ENCODE measurements around the gene ZNF398.
A peak's percentile ranks its signal among the peaks of the same experiment; 100 is the strongest.

Gene ZNF398

GRCh38 chr7:149147752-149148653 is 750 bp downstream of the ZNF398 start:
- peak; percentile 53 for DNase-seq (ENCODE audit: low read depth)

DNA sequence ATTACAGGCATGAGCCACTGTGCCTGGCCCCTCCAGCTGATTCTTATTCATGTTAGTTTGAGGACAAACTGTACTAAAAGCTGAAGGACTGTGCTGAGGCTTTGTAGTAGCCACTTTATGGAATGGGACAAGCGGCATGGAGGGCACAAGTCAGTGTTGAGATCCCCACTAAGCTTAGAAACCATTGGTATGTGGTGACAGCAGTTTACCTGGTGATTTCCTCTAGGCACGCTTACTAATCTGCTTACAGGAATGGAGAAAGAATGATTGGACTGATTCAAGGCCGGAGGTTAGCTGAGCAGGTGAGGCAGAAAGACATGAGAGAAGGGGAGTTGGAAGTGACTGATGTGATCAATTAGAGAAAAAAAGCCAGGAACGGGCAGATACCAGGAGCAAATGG is 3.7 kb downstream of the ZNF398 start:
- no peak for DNase-seq (ENCODE audit: low read depth)

DNA sequence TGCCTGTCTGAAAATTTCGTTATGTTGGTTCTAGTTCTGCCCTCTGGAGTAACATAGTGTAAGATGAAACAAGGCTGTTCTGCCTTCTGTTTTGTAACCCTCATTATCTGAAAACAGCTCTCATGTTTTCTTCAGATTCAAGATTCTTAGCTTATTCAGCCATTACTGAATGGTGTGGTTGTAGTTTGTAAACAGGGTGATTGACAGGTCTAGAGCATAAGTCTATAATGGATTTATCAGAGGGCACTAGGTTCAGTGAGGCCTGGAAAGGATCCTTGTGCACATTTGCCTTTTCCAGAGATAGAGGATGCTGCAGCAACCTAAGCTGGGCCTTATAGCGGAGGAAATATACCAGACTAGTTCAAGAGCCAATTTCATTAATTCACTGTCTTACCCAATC is 6.1 kb downstream of the ZNF398 start:
- no peak for DNase-seq (ENCODE audit: low read depth)

DNA sequence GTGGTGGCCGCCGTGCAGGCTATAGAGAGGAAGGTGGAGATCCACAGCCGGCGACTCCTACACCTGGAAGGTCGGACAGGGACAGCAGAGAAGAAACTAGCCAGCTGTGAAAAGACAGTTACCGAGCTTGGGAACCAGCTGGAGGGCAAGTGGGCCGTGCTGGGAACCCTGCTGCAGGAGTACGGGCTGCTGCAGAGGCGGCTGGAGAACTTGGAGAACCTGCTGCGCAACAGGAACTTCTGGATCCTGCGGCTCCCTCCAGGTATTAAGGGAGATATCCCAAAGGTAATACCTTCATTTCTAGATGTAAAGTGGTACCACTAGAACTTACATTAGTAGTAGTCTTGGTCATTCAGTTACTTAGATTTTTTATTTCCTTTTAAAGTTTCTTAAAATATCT is 6.8 kb downstream of the ZNF398 start:
- no peak for DNase-seq (ENCODE audit: low read depth)

DNA sequence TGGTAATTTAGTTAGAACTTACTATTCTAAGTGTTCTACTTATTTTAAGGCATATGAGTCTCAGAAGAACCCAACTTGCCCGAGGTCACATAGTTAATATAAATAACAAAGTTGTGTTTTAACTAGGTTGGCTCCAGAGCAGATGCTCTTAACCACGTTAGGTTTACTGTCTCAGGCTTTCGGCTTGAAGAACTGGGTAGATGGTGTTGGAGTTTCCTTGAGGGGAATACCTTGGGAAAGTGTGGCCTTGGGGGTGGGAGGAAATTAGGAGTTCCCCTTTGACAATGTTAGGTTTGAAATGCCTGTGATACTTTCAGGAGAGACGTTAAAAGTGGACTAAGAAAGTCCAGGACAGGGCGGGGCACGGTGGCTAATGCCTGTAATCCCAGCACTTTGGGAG is 9.6 kb downstream of the ZNF398 start:
- no peak for DNase-seq (ENCODE audit: low read depth)

GRCh38 chr7:149161241-149161848 is 14.1 kb downstream of the ZNF398 start:
- no peak for DNase-seq (ENCODE audit: low read depth)

- no peak for DNase-seq (ENCODE audit: low read depth)
Measured at GRCh38 chr7:149166142-149166541, 18.9 kb downstream of the ZNF398 start.

DNA sequence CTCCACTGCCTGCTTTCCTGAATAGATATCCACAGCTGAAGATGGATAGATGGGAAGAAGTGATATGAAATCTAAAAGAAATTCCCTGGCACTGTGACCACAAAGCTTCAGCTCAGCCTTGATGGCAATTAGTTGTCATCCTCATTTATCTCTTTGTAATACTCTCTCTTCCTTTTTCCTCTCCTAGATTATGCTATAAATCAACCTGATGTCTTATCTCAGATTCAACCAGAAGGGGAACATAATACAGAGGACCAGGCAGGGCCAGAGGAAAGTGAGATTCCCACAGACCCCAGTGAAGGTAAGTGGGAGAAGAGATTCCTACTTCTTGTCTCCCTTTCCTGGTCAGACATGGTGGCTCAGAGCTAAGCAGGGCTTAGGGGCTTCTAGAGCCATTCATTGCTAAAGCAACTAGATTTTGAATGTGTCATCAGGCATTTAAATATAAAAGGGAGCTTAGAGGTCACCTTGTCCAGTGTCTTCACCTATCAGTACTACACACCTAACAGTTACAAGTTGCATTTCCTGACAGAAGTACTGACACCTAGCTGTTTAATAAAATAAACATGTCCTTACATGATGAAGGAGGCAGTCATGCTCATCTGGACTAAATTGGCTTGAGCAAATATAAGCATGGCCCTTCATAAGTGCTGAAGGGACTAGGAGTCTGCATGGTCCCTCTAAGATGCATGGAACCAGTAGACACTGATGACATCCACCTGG is 19.5 kb downstream of the ZNF398 start:
- DNase-seq (ENCODE audit: low read depth) = no peak

DNA sequence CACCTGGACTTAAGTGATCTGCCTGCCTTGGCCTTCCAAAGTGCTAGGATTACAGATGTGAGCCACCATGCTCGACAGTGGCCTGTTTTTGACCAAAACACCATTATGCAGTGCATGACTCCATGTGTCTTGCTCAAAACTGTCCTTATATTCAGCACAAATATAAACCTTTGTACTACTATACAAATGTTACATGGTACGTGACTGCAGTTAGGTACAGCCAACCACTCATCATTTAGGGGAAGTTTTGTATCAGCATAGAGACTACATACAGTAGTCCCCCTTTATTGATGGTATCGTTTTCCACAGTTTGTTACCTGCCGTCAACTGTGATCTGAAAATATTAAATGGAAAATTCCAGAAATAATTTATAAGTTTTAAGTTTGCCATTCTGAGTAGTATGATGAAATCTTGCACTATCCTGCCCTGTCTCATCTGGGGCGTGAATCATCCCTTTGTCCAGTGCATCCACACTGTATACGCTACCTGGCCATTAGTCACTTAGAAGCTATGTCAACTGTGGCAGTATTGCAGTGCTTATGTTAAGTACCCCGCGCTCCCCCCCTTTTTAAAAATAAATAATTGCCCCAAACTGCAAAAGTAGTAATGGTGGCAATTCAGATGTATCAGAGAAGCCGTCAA is 24.8 kb downstream of the ZNF398 start:
- no peak for DNase-seq (ENCODE audit: low read depth)

- no peak for DNase-seq (ENCODE audit: low read depth)
Measured at GRCh38 chr7:149172534-149172920, 25.3 kb downstream of the ZNF398 start.

GRCh38 chr7:149175150-149175549 is 27.9 kb downstream of the ZNF398 start:
- no peak for DNase-seq (ENCODE audit: low read depth)

- DNase-seq (ENCODE audit: low read depth) = no peak
Measured at GRCh38 chr7:149179241-149179640, 32.0 kb downstream of the ZNF398 start.

DNA sequence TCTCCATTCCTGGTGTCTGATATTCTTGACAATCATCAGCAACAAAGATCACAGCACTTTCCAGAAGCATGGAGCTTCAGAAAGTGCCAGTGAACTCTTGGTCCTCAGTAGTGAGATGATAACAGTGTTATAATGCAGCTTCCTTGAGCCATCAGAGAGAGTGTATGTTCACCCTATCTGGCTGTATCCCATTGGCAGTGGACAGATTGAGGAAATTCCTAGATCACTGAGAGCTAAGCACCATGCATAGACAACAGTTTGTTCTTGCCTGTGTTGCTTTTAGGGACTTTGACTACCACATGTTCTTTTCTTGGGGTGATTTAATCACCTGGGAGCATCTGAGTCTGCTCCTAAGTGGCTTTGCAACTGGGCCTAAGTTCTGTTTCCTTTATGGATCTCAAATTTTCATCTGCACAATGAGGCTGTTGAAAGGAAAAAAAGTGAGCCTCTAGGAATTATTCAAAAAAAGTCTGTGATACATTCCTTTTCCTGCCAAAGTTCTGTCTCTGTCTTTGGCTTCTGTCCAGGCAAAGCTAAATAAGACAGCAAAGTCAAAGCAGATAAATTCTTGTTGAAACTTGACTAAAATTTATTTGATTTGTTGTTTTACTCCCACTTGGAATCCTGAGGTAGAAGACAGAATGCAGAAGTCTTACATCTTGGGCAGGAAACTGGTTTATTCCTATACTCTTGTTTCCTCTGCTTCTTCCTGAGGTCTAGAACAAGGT is 33.6 kb downstream of the ZNF398 start:
- DNase-seq (ENCODE audit: low read depth) = no peak

- DNase-seq (ENCODE audit: low read depth) = no peak
Measured at GRCh38 chr7:149181450-149181790, 34.2 kb downstream of the ZNF398 start.

GRCh38 chr7:149184274-149184673 is 37.0 kb downstream of the ZNF398 start:
- no peak for DNase-seq (ENCODE audit: low read depth)

DNA sequence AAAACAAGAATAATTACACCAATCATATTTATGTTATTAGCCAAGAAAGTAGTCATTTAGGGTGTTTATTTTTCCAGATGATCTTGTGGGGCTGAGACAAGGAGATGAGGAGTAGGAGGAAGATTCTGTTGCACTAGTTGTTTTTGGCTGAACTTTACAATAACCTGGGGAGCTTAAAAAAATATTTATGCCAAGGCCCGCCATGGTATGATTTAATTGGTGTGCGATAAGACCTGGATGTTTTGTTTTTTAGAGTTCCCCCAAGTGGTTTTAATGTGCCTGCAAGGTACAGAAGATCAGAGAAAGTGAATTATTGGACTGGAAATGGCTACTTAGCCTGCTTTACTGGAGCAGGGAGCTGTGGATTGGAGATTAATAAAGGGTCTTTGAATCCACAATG is 41.0 kb downstream of the ZNF398 start:
- DNase-seq (ENCODE audit: low read depth) = no peak

GRCh38 chr7:149188637-149189259 is 41.5 kb downstream of the ZNF398 start:
- no peak for DNase-seq (ENCODE audit: low read depth)

DNA sequence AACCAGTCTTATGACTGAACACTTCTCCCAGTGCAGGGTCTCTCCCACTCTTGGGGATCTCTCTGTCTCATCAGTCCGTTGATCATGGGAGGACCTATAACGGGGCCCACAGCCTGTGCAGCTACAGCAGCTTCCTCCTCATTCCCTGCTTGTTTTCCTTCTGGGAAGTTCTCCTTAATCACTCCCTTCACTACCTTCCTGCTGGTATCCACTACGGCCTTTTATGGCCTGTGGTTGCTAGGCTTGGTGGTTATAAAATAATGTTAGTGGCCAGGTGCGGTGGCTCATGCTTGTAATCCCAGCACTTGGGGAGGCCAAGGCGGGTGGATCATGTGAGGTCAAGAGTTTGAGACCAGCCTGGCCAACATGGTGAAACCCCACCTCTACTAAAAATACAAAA is 44.6 kb downstream of the ZNF398 start:
- DNase-seq (ENCODE audit: low read depth) = no peak

GRCh38 chr7:149194799-149195179 is 47.5 kb downstream of the ZNF398 start:
- DNase-seq (ENCODE audit: low read depth) = no peak

DNA sequence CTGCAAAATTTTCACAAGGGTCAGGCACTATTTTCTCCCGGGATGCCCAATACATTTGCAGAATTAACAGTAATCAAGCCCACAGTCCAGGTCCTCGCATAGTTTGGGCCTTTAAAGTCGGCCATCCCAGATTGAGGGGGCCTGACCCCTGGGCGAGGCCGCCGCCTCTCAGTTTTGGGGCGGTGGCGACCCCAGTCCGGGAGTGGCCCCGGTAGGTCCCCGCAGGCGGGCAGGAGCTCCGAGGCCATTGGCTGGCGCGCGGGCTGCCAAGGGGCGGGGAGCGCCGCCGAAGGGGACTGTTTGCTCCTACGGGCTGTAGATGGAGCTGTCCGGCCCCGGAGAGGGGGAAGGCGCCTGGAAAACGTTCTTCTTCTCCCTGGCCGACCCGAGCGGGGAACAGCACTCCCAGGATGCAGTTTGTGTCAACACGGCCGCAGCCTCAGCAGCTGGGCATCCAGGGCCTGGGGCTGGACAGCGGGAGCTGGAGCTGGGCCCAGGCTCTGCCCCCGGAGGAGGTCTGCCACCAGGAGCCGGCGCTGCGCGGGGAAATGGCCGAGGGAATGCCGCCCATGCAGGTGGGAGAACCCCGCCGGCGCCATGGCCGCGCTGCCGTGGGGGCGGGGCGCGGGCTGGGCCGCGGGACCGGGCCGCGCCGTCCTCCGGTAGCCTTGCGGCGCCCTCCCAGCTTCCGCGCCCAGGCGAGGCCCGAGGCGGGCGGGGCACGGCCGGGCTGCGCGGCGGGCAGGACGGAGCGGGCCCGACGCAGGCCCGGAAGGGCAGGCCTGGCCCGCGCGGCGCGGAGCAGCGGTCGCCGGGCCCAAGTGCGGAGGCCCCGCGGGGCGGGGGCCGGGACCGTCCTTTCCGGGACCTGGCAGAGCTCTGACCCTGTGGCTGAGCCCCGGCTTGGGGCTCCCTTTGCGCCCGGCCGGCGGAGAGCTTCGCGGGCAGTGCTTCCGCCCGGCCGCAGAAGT is 48.2 kb downstream of the ZNF398 start, which contains the start of gene ZNF282:
TSS of gene ZNF282 (plus strand) at position 367 of the 971 bp plus-strand sequence. CDS start at position 411, 44 bp downstream.
- peak; percentile 80 for DNase-seq (ENCODE audit: low read depth)

Measured in activated T-cell treated with anti-CD3 and anti-CD28 coated beads for 48 hours (primary cell).